Stomach (tissue), 4 donors: ENCODE data around the gene PKP4.
A peak's percentile ranks its signal among the peaks of the same experiment; 100 is the strongest.

Source experiments
- CTCF ChIP-seq, 7 experiments: fragments of 450-650 bp in 4 of 7; fragments of 200-600 bp in 3 of 7; sonication (generic) in 3 of 7; IDR thresholded peaks; one replicate each; pipeline ENCODE4 v1.5.1; 2016 to 2019; ENCODE audit warnings: antibody characterized with exemption in 7 of 7, control low read depth in 2 of 7, mild to moderate bottlenecking in 1 of 7
- EP300 ChIP-seq: sonication (generic); formaldehyde crosslinking; IDR thresholded peaks from one replicate; pipeline ENCODE4 v1.6.1; 2017; ENCODE audit warnings: antibody characterized with exemption

- TF ChIP-seq CTCF (IDR thresholded peaks at IDR 0.05): peak in 2 of 7 experiments; percentile 21 to 41
- no peak for TF ChIP-seq EP300
Observed at GRCh38 chr2:158464426-158465281, 7.9 kb downstream of the PKP4 start.
